ENCODE data around the gene EHD2.
A peak's percentile ranks its signal among the peaks of the same experiment; 100 is the strongest.
"Not testable (repeated sequence)": the region's sequence is repeated elsewhere in the genome, so short reads cannot be mapped to it uniquely, and the experiment has no call there.

EHD2 gene

DNA sequence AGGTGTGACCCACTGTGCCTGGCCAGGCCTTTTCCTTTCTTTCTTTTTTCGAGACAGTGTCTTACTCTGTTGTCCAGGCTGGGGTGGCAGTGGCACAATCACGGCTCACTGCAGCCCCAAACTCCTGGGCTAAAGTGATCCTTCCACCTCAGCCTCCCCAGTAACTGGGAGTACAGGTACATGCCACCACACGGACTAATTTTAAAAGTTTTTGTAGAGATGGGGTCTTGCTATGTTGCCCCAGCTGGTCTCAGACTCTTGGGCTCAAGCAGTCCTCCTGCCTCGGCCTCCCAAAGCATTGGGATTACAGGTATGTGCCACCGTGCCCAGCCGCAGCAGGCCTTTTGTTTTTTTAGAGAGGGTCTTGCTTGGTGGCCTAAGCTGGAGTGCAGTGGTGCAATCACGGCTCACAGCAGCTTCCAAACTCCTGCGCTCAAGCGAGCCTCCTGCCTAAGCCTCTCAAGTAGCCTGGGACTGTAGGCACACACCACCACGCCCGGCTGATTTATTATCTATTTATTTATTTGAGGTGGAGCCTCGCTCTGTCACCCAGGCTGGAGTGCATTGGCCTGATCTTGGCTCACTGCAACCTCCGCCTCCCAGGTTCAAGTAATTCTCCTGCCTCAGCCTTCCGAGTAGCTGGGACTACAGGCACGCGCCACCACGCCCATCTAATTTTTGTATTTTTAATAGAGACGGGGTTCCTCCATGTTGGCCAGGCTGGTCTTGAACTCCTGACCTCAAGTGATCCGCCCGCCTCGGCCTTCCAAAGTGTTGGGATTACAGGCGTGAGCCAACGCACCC, 64.2 kb downstream of the EHD2 start:
- peak in 1 of 2 experiments; percentile 9 for DNase-seq

DNA sequence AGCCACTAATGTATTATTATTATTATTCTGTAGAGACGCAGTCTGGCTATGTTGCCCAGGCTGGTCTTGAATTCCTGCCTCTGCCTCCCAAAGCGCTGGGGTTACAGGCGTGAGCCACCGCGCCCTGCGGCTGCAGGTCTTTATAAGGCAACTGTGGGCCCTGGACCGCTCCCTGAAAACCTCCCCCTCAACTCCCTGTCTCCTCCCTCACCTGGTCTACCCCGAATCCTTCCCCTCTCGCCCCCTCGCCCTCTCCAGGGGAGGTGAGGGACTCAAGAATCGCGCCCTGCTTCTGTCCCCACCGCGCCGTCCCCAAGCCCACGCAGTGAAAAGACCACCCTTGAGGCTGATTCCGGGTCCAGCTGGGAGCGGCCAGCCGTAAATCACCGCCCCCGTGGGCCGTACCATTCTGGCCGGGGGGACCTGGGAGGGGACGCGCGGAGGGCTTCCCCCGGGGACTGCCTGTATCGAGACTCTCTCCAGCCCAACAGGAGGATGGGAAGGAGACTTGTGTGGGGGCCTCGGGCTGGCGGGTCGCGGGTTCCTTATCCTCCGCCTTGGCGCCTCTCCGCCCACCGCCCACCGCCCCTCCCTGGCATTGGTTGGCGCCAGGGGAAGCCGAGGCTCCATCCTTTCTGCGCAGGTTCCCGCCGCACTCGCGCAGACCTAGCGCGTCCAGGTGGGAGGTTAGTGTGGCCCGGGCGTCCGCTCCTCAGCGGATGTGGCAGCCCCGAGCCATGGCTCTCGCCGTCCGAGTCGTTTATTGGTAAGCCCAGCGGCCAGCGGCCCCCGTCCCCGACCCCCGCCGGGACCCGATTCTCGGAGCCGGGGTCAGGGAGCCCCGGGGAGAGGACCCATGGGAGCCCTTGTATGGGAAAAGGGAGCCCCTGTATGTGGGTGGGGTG, 65.1 kb downstream of the EHD2 start, which contains the start of gene SELENOW:
Gene SELENOW, plus strand, starts transcription at position 655 of the 905 bp plus-strand sequence. Its CDS starts 83 bp downstream, at position 738.
- peak; percentile 69 to 78 for DNase-seq

GRCh38 chr19:47778954-47779351, 65.7 kb downstream of the EHD2 start:
- DNase-seq = no peak

- no peak for DNase-seq
These were observed 66.4 kb downstream of the EHD2 start for GRCh38 chr19:47779524-47780214.

- no peak for DNase-seq
These were observed 67.0 kb downstream of the EHD2 start for GRCh38 chr19:47780215-47780551.

DNA sequence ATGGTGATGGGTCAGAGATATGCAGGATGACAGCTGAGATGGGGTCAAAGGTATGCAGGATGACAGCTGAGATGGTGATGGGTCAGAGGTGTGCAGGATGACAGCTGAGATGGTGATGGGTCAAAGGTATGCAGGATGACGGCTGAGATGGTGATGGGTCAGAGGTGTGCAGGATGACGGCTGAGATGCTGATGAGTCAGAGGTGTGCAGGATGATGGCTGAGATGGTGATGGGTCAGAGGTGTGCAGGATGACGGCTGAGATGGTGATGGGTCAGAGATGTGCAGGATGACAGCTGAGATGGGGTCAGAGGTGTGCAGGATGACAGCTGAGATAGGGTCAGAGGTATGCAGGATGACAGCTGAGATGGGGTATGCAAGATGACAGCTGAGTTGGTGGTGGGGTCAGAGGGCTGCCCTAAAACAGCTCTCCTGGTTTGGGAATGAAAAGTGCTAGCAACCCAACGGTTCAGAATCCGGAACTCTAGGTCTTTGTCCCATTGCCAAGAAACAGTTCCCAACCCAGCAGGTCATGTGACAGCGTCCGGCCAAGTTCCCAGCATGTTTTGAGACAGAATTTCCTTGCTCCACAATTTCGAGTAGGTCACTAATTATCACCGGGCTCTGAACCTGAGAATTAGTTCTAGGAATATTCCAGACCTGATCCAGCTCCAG, 68.5 kb downstream of the EHD2 start:
- no peak for DNase-seq

DNA sequence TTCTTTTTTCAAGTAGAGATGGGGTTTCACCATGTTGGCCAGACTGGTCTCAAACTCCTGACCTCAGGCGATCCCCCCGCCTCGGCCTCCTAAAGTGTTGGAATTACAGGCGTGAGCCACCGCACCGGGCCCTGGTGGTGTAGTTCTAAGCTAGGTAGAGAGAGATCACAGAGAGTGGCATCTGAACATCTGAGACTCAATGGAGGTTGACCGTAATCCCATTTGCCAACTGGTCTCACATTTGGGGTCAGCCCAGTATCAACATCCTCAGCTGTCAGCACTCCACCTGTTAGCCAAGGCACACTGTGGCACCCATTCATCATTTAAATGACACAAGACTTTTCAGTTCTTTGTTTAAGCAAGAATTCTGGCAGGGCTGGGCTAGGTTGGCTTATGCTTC, 73.3 kb downstream of the EHD2 start:
- DNase-seq = no peak

DNA sequence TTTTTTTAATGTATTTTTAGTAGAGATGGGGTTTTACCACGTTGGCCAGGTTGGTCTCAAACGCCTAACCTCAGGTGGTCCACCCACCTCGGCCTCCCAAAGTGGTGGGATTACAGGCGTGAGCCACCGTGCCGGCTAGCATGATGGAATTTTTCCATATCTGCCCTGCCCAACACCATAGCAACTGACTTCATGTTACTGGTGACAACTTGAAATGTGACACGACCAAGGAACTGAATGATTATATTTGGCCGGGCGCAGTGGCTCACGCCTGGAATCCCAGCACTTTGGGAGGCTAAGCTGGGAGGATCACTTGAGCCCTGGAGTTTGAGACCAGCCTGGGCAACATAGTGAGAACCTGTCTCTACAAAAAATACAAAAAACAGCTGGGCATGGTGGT, 74.1 kb downstream of the EHD2 start:
- DNase-seq = not testable (repeated sequence)

DNA sequence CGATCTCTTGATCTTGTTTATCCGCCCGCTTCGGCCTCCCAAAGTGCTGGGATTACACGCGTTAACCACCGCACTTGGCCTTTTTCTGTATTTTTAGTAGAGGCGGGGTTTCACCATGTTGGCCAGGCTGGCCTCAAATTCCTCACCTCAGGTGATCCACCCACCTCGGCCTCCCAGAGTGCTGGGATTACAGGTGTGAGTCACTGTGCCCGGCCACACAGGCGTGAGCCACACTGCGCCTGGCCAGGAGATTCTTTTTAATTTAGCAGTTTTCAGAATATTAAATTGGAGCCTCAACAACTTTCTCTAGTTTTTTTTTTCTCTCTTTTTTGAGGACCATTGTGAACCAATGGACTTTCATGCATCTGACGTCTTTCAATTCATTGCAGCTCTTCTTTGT, 76.6 kb downstream of the EHD2 start:
- not testable (repeated sequence) for DNase-seq

GRCh38 chr19:47790398-47790814, 77.2 kb downstream of the EHD2 start:
- DNase-seq = peak; percentile 57 to 78

- no peak for DNase-seq
These were observed 79.4 kb downstream of the EHD2 start for GRCh38 chr19:47792616-47793015.
